GM19351 (cell line): ENCODE data around the gene CEBPA.
A peak's percentile ranks its signal among the peaks of the same experiment; 100 is the strongest.

Experiments used
- ATAC-seq: cut with Tn5 transposase; IDR thresholded peaks from one replicate; pipeline ENCODE4 v1.9.1; 2021; ENCODE audit warnings: mild to moderate bottlenecking, moderate library complexity; ENCODE audit not compliant: unreplicated experiment

The CEBPA gene

DNA sequence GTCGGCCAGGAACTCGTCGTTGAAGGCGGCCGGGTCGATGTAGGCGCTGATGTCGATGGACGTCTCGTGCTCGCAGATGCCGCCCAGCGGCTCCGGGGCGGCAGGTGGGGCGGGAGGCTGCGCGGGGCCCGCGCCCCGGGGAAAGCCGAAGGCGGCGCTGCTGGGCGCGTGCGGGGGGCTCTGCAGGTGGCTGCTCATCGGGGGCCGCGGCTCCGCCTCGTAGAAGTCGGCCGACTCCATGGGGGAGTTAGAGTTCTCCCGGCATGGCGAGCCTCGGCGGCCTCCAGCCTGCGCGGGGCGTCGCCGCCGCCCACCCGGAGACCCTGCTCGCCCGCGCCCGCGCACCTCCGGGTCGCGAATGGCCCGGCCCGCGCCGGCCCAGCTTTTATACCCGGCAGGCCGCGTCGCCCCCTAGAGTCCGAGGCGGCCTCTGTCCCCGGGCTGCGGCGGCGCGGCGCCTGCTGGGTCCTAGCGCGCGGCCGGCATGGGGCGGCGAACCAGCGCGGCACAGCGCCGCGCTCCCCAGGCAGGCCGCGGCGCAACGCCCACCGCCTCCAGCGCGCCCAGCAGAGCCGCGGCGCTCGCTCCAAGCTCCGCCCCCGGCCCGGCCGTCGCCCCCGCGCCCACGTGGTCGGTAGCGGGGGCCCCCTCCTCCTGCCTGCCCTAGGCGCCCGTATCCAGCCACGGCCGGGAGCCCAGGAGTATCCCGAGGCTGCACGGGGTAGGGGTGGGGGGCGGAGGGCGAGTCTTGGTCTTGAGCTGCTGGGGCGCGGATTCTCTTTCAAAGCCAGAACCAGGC is at the start of gene CEBPA:
TSS of gene CEBPA (minus strand) at position 360 of the 799 bp plus-strand sequence. CDS start at position 240, 120 bp downstream.
- ATAC-seq, result peak; percentile 89

DNA sequence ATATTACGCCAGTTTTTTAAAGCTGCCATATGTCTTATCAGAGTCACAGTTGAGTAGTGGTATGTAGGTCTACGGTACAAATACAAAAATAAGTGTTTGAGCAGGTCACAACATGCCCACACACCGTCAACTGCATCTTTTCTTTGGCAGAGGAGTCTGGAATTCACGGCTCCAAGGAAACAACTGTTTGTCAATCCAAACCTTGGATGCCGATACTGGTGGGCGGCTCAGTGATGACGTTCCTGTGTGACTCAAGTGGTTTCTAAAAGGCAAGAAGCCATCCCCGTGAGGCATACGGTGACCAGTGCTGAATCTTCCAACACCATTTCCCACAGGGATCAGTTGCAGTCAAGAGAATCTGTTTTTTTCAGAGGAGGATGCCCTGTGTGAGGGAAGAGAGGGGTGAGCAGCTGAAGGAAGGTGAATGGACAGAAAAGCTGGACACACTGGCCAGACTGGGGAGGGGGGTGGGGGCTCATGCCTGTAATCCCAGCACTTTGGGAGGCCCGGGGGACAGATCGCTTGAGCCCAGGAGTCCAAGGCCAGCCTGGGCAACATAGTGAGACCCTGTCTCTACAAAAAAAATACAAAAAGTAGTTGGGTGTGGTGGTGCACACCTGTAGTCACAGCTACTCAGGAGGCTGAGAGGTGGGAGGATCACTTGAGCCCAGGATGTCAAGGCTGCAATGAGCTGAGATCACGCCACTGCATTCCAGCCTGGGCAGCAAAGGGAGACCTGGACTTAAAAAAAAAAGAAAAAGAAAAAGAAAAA is 48.4 kb upstream of the CEBPA start:
- no peak for ATAC-seq

DNA sequence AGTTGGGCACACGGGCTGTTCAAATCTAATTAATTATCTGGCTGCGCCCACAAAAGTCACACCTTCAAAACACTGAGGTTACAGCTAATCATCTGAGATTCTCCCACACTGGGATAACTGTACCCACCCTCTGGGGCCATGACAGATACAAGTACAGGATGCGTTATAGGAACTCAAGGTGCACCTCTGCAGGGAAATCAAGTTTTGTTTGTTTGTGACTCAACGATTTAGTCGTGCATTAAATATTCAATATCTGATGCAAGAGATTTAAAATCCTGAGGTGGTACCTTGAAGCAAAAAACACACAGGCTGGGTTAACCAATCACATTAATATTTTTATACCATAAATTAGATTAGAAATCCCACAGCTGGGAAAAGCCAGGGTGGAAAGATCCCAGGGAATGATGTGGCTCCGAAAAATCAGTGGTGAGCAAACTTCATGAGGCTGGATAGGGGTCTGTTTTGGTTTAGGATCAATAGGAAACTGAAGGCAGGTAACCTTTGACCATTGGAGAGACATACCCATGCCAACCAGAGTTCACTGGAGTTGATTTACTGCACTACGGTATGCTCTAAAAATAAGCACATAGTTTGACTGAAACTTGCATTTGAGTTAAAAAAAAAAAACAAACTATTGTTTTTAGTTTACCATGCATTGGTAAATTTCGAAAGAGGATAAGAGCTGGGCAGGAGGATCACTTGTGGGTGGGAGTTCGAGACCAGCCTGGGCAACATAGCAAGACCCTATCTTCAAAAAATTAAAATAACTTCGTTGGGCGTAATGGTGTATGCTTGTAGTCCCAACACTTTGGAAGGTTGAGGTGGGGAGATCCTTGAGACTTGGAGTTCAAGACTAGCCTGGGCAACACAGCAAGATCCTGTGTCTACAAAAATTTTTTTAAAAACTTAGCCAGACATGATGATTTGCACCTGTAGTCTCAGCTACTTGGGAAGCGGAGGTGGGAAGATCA is 47.3 kb upstream of the CEBPA start:
- ATAC-seq, result no peak

GRCh38 chr19:33348301-33349010 is 46.1 kb upstream of the CEBPA start:
- no peak for ATAC-seq

- ATAC-seq, result no peak
Observed at GRCh38 chr19:33347300-33347699, 45.0 kb upstream of the CEBPA start.

DNA sequence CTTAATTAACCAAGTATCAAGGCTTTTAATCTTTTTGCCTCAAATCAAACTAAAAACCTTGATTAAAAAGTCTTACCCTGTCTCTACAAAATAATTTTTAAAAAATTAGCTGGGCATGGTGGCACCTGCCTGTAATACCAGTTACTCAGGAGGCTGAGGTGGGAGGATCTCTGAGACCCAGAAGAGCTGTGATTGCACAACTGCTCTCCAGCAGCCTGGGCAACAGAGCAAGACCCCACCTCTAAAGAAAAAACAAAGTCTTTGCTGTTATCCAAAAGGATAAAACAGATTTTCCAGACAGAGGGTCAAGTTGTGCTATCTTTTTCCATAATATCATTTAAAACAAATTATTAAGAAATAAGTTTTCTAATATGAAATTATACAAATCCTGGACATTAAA is 44.3 kb upstream of the CEBPA start:
- no peak for ATAC-seq

- no peak for ATAC-seq
Observed at GRCh38 chr19:33345163-33345562, 42.8 kb upstream of the CEBPA start.

DNA sequence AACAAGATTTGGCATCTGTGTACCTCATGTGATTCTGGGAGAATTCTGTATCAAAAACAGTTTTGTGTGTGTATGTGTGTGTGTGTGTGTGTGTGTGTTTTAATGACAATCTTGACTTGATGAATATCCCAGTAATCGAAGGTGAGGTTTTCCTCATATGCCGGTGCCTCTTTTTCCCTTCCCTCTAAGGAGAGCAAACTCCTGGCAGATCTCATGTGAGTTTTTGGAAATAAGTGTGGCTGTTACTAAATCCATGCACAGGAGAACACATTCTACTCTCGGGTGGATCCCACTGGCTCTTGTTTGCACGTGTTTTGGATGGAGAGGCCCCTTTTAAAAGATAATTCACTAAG is 42.2 kb upstream of the CEBPA start:
- no peak for ATAC-seq

GRCh38 chr19:33343859-33344572 is 41.7 kb upstream of the CEBPA start:
- no peak for ATAC-seq

DNA sequence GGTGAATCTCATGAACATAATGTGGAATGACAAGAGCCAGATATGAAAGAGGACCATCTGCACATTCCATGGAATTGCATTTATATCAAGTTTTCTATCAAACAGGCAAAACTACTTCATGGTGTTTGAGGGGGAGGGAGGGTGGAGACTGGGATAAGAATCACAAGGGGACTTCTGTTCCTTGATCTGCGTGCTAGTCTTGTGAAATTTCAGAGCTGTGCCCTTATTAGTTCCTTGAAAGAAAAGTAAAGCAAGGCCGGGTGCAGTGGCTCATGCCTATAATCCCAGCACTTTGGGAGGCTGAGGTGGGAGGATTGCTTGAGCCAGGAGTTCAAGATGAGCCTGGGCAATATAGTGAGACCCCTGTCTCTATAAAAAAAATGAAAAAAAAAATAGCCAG is 41.0 kb upstream of the CEBPA start:
- ATAC-seq, result no peak

DNA sequence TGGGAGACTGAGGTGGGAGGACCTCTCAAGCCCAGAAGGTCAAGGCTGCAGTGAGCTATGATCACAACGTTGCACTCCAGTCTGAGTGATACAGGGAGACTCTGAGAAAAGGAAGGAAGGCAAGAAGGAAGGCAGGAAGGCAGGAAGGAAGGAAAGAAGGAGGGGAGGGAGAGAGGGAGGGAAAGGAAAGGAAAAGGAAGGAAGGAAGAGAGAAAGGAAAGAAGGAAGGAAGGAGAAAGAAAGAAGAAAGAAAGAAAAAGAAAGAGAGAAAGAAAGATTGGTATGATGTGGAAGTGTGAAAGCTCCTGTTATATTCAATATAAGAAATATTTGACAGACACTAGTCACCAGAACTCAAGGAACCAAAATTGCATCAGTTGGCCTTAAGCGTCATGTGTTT is 38.7 kb upstream of the CEBPA start:
- ATAC-seq, result no peak

DNA sequence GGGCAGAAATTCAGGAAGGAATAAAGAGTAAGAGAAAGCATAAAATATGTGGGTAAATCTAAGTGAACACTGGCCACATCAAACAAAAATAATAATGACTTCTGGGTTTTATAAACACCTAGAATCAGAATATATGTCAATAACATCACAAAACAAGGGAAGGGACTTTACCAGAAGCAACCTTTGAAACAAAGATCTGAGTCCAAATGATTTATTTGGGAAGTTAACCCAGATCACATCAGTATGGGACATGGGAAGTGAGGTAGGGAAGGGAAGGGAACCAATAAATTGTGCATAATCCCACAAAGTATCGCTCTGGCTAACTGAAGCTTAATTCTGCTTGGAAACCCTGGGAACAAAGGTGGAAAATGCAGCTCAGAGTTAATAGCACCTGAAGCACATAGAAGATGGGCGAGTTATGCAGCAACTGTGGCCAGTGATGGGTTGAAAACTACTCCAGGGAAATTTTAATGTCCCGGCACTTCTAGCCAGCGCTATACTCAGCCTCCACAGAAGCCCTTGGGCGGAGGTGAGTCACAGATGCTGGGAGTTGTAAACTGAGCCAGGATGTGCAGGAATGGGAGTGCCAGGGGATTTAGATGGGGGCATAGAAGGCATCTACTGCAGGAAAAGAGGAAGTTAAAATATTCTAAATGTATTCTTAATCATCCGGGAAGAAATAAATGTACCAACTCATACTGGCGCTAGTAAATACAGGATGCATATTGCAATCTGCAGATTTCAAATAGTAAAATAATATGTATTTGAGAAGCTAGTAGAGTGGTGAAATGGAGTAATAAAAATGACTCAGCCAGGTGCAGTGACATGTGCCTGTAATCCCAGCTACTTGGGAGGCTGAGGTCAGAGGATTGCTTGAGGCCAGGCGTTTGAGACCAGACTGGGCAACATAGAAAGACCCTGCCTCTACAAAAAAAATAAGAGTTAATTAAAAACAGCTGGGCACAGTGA is 37.0 kb upstream of the CEBPA start:
- ATAC-seq, result no peak

DNA sequence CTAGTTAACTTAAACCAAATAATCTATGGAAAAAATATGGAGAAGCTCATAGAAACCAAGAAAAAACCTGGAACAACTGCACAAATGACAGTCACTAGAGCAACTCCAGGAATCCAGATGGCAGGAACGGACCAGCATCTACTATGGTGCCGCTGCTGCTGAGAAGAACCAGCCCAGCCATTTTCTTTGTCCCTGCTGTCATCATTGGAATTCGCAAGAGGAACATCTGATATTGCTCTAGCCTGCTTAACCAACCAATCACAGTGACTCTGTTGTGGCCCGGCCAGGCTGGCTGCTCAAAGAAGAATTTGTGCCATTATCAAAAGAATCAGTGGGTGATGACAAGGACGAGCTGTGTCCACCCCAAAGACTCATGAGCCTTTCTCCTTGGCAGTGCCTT is 33.1 kb upstream of the CEBPA start:
- no peak for ATAC-seq

- no peak for ATAC-seq
Observed at GRCh38 chr19:33334271-33334670, 31.9 kb upstream of the CEBPA start.

DNA sequence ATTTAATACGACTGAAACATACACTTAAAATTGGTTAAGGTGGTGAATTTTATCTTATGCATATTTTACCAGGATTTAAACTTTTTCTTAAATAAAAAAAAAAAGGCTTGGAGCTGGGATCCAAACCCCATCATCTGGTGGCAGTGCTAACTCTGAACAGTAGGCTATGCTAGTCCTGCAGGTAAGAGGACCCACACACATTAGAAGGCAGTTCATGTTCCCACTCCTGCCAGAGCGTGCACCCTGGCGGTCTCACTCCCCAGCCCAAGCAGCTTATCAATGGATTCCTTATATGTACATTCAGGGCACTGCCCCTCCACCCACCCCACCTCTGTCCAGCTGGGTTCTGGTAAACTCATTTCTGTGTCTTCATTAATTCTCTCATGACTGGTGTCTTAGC is 31.3 kb upstream of the CEBPA start:
- no peak for ATAC-seq

- ATAC-seq, result no peak
Observed at GRCh38 chr19:33333151-33333550, 30.8 kb upstream of the CEBPA start.

DNA sequence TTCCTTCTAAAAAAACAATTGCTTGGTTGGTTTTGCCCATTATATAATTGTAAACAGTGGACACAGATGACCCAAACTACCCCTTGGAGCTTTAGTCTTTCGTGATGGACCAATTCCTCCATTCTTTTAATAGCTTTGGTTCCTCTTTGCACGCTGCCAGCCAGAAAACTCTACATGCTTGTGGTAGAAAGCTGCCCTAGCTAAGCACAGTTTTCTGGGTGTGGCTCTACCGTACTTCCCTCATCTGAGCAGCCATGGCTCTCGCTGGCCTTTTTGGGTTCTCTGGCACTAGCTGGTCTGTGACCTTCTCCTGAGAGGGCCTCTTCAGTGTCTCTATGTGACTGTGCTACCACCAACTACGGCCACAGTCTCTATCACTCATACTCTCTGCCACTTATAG is 29.9 kb upstream of the CEBPA start:
- ATAC-seq, result no peak

DNA sequence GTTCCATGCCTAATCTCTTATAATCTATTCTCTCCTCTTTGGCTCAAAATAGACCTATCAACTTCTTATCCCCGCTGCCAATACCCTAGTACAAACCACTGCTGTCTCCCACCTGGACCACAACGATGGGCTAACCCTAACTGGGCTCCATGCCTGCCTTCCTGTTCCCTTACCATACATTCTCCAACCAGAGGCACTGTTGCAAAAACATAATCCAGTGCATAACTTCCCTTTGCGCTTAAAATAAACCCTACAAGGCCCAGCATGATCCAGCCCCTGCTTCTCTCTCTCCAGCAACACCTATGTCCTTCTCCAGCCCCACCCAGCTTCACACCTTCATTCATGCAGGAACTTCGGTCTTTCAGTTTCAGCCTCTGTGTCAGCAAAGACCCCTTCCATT is 27.4 kb upstream of the CEBPA start:
- no peak for ATAC-seq

GRCh38 chr19:33329060-33329459 is 26.7 kb upstream of the CEBPA start:
- no peak for ATAC-seq
